Kidney tubule cell (primary cell): ENCODE data around the gene PRSS3.
"Not testable (repeated sequence)": the region's sequence is repeated elsewhere in the genome, so short reads cannot be mapped to it uniquely, and the experiment has no call there.

Experiments used
- DNase-seq: peaks from one replicate; pipeline ENCODE4 v3.0.0-alpha.2; 2018; ENCODE audit warnings: low spot score

The PRSS3 gene

DNA sequence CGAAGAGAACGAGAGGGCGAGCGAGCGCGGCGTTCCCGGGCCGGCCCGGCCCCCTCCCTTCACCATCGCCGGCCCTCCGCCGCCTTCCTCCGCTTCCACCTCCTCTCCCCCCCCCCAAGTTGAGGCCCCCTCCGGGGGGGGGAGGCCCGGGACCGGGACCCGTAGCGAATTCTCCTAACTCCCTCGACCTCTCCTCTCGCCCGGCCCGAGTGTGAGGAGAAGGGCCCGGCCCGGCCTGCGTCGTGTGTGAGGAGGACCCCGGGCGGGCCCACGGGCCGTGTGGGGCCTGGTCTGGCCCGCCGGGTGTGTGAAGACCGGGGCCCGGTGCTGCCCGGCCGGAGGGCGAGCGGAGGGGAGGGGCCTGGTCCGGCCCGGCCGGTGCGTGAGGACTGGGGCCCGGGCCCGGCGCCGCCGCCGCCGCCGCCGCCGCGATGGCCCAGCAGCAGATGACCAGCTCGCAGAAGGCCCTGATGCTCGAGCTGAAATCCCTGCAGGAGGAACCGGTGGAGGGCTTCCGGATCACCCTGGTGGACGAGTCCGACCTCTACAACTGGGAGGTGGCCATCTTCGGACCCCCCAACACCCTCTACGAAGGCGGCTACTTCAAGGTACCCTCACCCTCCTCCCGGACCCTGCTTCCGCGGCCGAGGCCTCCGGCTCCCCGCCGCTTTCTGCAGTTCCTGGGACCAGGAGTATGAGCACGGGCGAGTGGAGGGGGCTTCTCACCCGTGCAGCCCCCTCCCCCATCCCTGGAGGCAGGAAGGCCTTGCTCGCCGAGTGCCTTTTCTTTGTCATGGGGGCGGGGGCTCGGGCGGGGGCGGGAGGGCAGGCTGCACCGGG, 22.2 kb downstream of the PRSS3 start:
- DNase-seq = peak; percentile 79

GRCh38 chr9:33818167-33818846, 22.9 kb downstream of the PRSS3 start:
- DNase-seq = peak; percentile 27

GRCh38 chr9:33818847-33819500, 23.6 kb downstream of the PRSS3 start:
- DNase-seq = no peak

GRCh38 chr9:33820231-33820745, 24.9 kb downstream of the PRSS3 start:
- DNase-seq = no peak

DNA sequence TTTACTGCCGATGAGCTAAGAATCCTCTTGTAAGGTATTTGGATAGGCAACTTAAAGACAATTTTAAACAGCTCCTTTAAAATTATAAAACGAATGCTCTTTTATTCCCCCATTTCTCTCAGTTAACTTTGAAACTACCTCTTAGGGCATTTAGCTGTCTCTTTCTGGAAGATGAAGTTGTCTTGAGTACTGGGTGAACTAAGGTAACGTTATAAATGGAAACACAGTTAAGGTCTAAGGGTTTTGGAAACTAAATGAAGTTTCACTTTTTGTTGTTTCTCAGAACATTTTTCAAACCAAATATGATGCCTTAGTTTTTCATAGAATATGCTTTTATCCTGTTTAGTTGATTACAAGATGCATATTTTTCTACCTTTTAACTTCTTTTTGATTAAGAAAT, 28.4 kb downstream of the PRSS3 start:
- DNase-seq = no peak

DNA sequence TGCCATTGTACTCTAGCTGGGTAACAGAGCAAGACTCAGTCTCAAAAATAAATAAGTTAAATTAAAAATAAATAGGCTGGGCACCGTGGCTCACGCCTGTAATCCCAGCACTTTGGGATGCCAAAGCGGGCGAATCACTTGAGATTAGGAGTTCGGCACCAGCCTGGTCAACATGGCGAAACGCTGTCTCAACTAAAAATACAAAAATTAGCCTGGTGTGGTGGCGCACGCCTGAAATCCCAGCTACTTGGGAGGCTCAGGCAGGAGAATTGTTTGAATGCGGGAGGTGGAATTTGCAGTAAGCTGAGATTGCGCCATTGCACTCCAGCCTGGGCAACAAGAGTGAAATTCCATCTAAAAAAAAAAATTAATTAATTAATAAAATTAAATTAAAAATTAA, 31.9 kb downstream of the PRSS3 start:
- not testable (repeated sequence) for DNase-seq

- not testable (repeated sequence) for DNase-seq
Measured at GRCh38 chr9:33829641-33830230, 34.4 kb downstream of the PRSS3 start.

DNA sequence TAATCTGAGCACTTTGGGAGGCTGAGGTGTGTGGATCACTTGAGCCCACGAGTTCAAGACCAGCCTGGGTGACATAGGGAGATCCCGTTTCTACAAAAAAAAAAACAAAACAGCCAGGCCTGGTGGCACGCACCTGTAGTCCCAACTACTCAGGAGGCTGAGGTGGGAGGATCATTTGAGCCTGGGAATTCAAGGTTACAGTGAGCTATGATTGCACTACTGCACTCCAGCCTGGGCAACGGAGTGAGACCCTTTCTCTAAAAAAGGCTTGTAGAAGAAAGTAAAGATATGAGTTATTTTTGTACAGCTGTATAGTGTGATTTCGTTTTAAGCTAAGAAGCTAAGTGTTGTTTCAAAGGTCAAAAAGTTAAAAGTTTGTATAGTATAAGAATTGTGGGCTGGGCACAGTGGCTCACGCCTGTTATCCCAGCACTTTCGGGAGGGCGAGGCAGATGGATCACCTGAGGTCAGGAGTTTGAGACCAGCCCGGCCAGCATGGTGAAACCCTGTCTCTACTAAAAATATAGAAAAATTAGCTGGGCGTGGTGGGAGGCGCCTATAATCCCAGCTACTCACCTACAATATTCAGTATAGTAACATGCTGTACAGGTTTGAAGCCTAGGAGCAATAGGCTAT, 40.4 kb downstream of the PRSS3 start:
- DNase-seq = no peak

DNA sequence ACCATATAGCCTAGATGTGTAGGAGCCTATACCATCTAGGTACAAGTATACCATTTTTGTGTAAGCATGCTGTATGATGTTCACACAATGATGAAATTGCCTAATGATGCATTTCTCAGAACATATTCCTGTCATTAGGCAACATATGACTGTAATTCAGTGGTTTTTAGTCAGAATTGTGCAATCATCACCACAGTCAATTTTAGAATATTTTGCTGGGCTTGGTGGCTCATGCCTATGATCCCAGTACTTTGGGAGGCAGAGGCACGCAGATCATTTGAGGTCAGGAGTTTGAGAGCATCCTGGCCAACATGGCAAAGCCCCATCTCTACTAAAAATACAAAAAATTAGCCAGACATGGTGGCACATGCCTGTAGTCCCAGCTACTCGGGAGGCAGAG, 40.9 kb downstream of the PRSS3 start:
- DNase-seq = peak; percentile 31

DNA sequence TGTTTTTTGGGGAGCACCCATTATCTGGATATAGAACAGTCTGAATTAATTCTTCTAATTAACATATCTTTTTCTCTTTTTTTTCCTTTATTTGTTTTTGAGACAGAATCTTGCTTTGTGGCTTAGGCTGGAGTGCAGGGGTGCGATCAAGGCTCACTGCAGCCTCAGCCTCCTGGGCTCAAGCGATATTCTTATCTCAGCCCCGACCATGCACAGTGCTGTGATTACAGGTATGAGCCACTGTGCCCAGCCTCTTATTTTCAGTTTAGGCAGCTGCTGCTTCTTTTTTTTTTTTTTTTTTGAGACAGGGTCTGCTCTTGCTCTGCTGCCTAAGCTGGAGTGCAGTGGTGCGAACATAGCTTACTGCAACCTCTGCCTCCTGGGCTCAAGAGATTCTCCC, 41.8 kb downstream of the PRSS3 start:
- DNase-seq = no peak

- no peak for DNase-seq
Measured at GRCh38 chr9:33840381-33840780, 45.0 kb downstream of the PRSS3 start.

GRCh38 chr9:33843312-33843961, 48.1 kb downstream of the PRSS3 start:
- DNase-seq = no peak

DNA sequence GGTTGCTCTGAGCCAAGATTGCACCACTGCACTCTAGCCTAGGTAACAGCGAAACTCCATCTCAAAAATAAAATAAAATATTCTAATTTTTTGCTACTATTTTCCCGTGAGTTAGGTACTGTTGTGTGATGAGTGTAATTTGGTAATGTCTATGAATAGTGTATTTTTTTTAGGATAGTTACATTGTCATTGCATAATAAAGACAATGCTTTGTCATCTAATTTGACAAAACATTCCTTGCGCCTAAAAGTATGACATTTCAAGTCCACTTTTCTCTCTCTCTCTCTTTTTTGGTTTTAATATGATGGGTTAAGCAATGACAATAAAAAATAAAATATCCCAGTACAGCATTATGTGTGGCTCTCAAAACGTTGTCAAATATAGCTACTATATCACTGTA, 50.9 kb downstream of the PRSS3 start:
- no peak for DNase-seq

GRCh38 chr9:33847894-33848205, 52.5 kb downstream of the PRSS3 start:
- not testable (repeated sequence) for DNase-seq
